SK-N-MC (cell line): Measurements from ENCODE around the gene CDCA3.

Source experiments
- DNase-seq: peaks from one replicate; pipeline ENCODE4 v3.0.0-alpha.2; 2011; ENCODE audit warnings: low read depth, low spot score
- H3K27ac ChIP-seq: fragments of 200-600 bp; sonication (generic); 2 replicates; pipeline ENCODE4 v1.5.1; 2016; ENCODE audit warnings: mixed run types
- H3K36me3 ChIP-seq: fragments of 200-600 bp; sonication (generic); 2 replicates; pipeline ENCODE4 v1.6.1; 2017; ENCODE audit warnings: antibody characterized with exemption, low read length, mixed read lengths; ENCODE audit not compliant: insufficient read depth
- H3K4me3 ChIP-seq: fragments of 200-600 bp; sonication (generic); 2 replicates; pipeline ENCODE4 v1.5.1; 2016
- H3K9ac ChIP-seq: fragments of 200-600 bp; sonication (generic); 2 replicates; pipeline ENCODE4 v1.8.0; 2017; ENCODE audit warnings: mixed run types, mixed read lengths; ENCODE audit not compliant: insufficient read length
- H3K9me3 ChIP-seq: fragments of 200-600 bp; sonication (generic); 2 replicates; pipeline ENCODE4 v1.6.1; 2017; ENCODE audit warnings: low read depth, mild to moderate bottlenecking, antibody characterized with exemption, low read length, moderate library complexity, mixed read lengths
- EZH2 ChIP-seq: fragments of 200-600 bp; sonication (generic); IDR thresholded peaks from one replicate; pipeline ENCODE4 v1.6.1; 2017; ENCODE audit warnings: antibody characterized with exemption
- FOXP2 ChIP-seq: optimal IDR thresholded peaks from 2 replicates; pipeline ENCODE3; 2011; ENCODE audit warnings: mild to moderate bottlenecking, moderate library complexity; ENCODE audit not compliant: insufficient read depth; ENCODE audit errors: extremely low read length, control extremely low read depth
- POLR2AphosphoS5 ChIP-seq: IDR thresholded peaks from 2 replicates; pipeline ENCODE4 v1.6.1; 2012; ENCODE audit warnings: mild to moderate bottlenecking, low read depth, low read length, borderline replicate concordance

The CDCA3 gene

GRCh38 chr12:6839482-6840201, 11.4 kb downstream of the CDCA3 start:
- Histone ChIP-seq H3K27ac (no peak overlapping the region), H3K36me3 (no peaks in the 10 kb centered on the region; the same call in 1 of the 2 replicates), H3K9ac (no peak overlapping the region), H3K4me3 (no peak overlapping the region), H3K9me3 (no peaks in the 10 kb centered on the region)
- TF ChIP-seq POLR2AphosphoS5 (no peak), EZH2 (no peak), FOXP2 (no peak)
- no peak for DNase-seq

GRCh38 chr12:6838854-6839253, 12.2 kb downstream of the CDCA3 start:
- Histone ChIP-seq H3K27ac (no peak overlapping the region), H3K36me3 (no peaks in the 10 kb centered on the region; the same call in 1 of the 2 replicates), H3K9ac (no peak overlapping the region), H3K4me3 (no peak overlapping the region), H3K9me3 (no peaks in the 10 kb centered on the region)
- DNase-seq: no peak
- TF ChIP-seq POLR2AphosphoS5: no peak

GRCh38 chr12:6837370-6838060, 13.6 kb downstream of the CDCA3 start:
- Histone ChIP-seq H3K4me3 (no peak overlapping the region), H3K36me3 (no peaks in the 10 kb centered on the region; the same call in 1 of the 2 replicates), H3K9ac (no peak overlapping the region), H3K9me3 (no peaks in the 10 kb centered on the region), H3K27ac (no peak overlapping the region)
- TF ChIP-seq FOXP2 (no peak), POLR2AphosphoS5 (no peak), EZH2 (no peak)
- DNase-seq: no peak

GRCh38 chr12:6836851-6837250, 14.2 kb downstream of the CDCA3 start:
- Histone ChIP-seq H3K9ac (no peak overlapping the region), H3K36me3 (peaks cover 2% of the 10 kb centered on the region; the same call in 1 of the 2 replicates), H3K27ac (no peak overlapping the region), H3K9me3 (no peaks in the 10 kb centered on the region), H3K4me3 (no peak overlapping the region)
- TF ChIP-seq POLR2AphosphoS5 (no peak), FOXP2 (no peak), EZH2 (no peak)
- DNase-seq: no peak

GRCh38 chr12:6834873-6835272, 16.2 kb downstream of the CDCA3 start:
- Histone ChIP-seq H3K9me3 (no peaks in the 10 kb centered on the region), H3K36me3 (peaks cover 5% of the 10 kb centered on the region; the same call in 1 of the 2 replicates)
- no peak for DNase-seq

GRCh38 chr12:6834254-6834653, 16.8 kb downstream of the CDCA3 start:
- H3K9ac ChIP-seq: no peak overlapping the region
- no peak overlapping the region for H3K27ac ChIP-seq
- TF ChIP-seq FOXP2 (no peak), POLR2AphosphoS5 (no peak), EZH2 (no peak)
- no peak for DNase-seq
- no peak overlapping the region for H3K4me3 ChIP-seq
- no peaks in the 10 kb centered on the region for H3K9me3 ChIP-seq
- H3K36me3 ChIP-seq: peaks cover 5% of the 10 kb centered on the region; the same call in 1 of the 2 replicates

More at GRCh38 chr12:6834873-6835272, 16.2 kb downstream of the CDCA3 start:
- Histone ChIP-seq H3K27ac (no peak overlapping the region), H3K4me3 (no peak overlapping the region), H3K9ac (no peak overlapping the region)
- no peak for TF ChIP-seq FOXP2
- TF ChIP-seq EZH2: no peak
- no peak for TF ChIP-seq POLR2AphosphoS5

- Histone ChIP-seq H3K36me3 (peaks cover 5% of the 10 kb centered on the region; the same call in 1 of the 2 replicates), H3K9ac (no peak overlapping the region), H3K4me3 (no peak overlapping the region), H3K9me3 (no peaks in the 10 kb centered on the region), H3K27ac (no peak overlapping the region)
- TF ChIP-seq EZH2: no peak
- TF ChIP-seq FOXP2: no peak
- TF ChIP-seq POLR2AphosphoS5: no peak
- DNase-seq: no peak
Measured at GRCh38 chr12:6833189-6833890, 17.7 kb downstream of the CDCA3 start.

GRCh38 chr12:6832125-6832524, 19.0 kb downstream of the CDCA3 start:
- H3K36me3 ChIP-seq: peaks cover 5% of the 10 kb centered on the region; the same call in 1 of the 2 replicates

More at GRCh38 chr12:6832125-6832524, 19.0 kb downstream of the CDCA3 start:
- no peaks in the 10 kb centered on the region for H3K9me3 ChIP-seq
- no peak for TF ChIP-seq FOXP2
- no peak for TF ChIP-seq EZH2
- no peak for TF ChIP-seq POLR2AphosphoS5
- no peak for DNase-seq
- H3K9ac ChIP-seq: no peak overlapping the region
- H3K27ac ChIP-seq: no peak overlapping the region
- no peak overlapping the region for H3K4me3 ChIP-seq
